Endodermal cell (in vitro differentiated cells): Measurements from ENCODE around the gene CLEC11A. TPM values are rescaled to one million over a fixed set of nuclear protein-coding genes. Genes with fewer than 3 reads are reported as not detected.
"Not testable (repeated sequence)": the region's sequence is repeated elsewhere in the genome, so short reads cannot be mapped to it uniquely, and the experiment has no call there.

ENCODE experiments used
- DNase-seq: peaks from one replicate; pipeline ENCODE4 v3.0.0-alpha.2; 2017
- H3K27ac ChIP-seq: 2 replicates; pipeline ENCODE4 v1.5.1; 2013; ENCODE audit warnings: mild to moderate bottlenecking, low read depth, low read length, moderate library complexity
- H3K27me3 ChIP-seq: 2 replicates; pipeline ENCODE4 v1.6.1; 2013; ENCODE audit warnings: mild to moderate bottlenecking, low read length, moderate library complexity; ENCODE audit not compliant: insufficient read depth, control insufficient read depth, poor library complexity, severe bottlenecking
- H3K36me3 ChIP-seq: 2 replicates; pipeline ENCODE4 v1.7.0; 2013; ENCODE audit warnings: mild to moderate bottlenecking, low read length, moderate library complexity; ENCODE audit not compliant: control insufficient read depth, insufficient read depth
- H3K4me1 ChIP-seq: one replicate; pipeline ENCODE4 v1.7.0; 2013; ENCODE audit warnings: low read length; ENCODE audit not compliant: control insufficient read depth, insufficient read depth
- H3K4me3 ChIP-seq: 2 replicates; pipeline ENCODE4 v1.5.1; 2013; ENCODE audit warnings: mild to moderate bottlenecking, low read length, moderate library complexity
- H3K9ac ChIP-seq: 2 replicates; pipeline ENCODE4 v1.6.1; 2013; ENCODE audit warnings: mild to moderate bottlenecking, low read length, moderate library complexity; ENCODE audit not compliant: poor library complexity, severe bottlenecking; ENCODE audit errors: extremely low read depth
- H3K9me3 ChIP-seq: 2 replicates; pipeline ENCODE4 v1.6.1; 2013; ENCODE audit warnings: mild to moderate bottlenecking, low read length, moderate library complexity; ENCODE audit not compliant: control insufficient read depth
- H3K27ac Mint-ChIP-seq: 2 replicates; pipeline ENCODE4 v1.8.0; 2020; ENCODE audit warnings: mixed read lengths
- H3K27me3 Mint-ChIP-seq: 2 replicates; pipeline ENCODE4 v1.8.0; 2021; ENCODE audit warnings: mild to moderate bottlenecking, mixed read lengths; ENCODE audit not compliant: insufficient read depth
- H3K36me3 Mint-ChIP-seq: 2 replicates; pipeline ENCODE4 v1.8.0; 2020; ENCODE audit warnings: low read depth, mixed read lengths
- H3K4me1 Mint-ChIP-seq: 2 replicates; pipeline ENCODE4 v1.8.0; 2020; ENCODE audit warnings: mixed read lengths
- H3K4me3 Mint-ChIP-seq: 2 replicates; pipeline ENCODE4 v1.8.0; 2020; ENCODE audit warnings: mild to moderate bottlenecking, moderate library complexity, mixed read lengths
- H3K9me3 Mint-ChIP-seq: 2 replicates; pipeline ENCODE4 v1.8.0; 2020; ENCODE audit warnings: mild to moderate bottlenecking, mixed read lengths
- WGBS, 2 experiments: methylation state at CpG; one replicate each; pipeline versions ENCODE4 v1.1.5 to v1.1.7; 2013; ENCODE audit warnings: missing lambda C conversion rate in 2 of 2, mixed read lengths in 1 of 2; ENCODE audit not compliant: insufficient coverage in 1 of 2, insufficient read length in 1 of 2; 5-methylcytosine and 5-hydroxymethylcytosine counted together
- total RNA-seq, 2 donors: library from RNA; stranded (reverse); fragmentation: NEBNext Ultra II Directional in 1 of 2; extraction: Animal tissue kit (Norgen Biotek cat#: 25700) in 1 of 2; gene quantifications; 2 replicates in 1 of 2; 3 replicates in 1 of 2; pipeline ENCODE4 v1.2.1, GENCODE V29; 2021

The CLEC11A gene
- total RNA-seq, 2 donors from 2014 or later = 4.0 to 6.2 TPM

DNA sequence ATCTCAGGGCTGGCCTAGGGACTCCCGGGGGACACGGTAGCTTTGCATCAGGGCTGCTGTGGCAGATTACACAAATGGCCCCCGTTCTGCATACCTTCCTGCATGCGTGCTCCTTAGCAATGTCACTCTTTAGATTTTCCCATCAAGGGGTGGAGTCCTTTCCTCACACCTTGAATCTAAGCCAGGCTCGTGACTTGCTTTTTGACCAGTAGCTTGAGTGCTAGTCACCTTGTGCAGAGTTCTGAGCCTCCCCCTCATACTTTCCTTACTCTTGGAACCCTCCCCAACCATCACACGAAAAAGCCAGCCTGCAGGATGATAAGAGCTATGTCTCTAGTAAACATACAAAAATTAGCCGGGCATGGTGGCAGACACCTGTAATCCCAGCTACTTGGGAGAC is 50.3 kb downstream of the CLEC11A start:
- not testable (repeated sequence) for H3K9ac ChIP-seq, H3K9me3 ChIP-seq, H3K4me1 Mint-ChIP-seq, H3K36me3 ChIP-seq, H3K36me3 Mint-ChIP-seq, H3K4me1 ChIP-seq, H3K27ac Mint-ChIP-seq, H3K4me3 ChIP-seq, DNase-seq, H3K4me3 Mint-ChIP-seq, H3K9me3 Mint-ChIP-seq, H3K27ac ChIP-seq
- H3K27me3 ChIP-seq = peaks cover 15% of the 10 kb centered on the region
- 40 to 82% methylated on average over 1 to 7 of the region's 7 CpGs for WGBS, 2 experiments
- peaks cover 62% of the 10 kb centered on the region for H3K27me3 Mint-ChIP-seq

Other genes starting within 250 kb of the CLEC11A start
- 100 to 1,000 TPM; 119 to 123 TPM for gene EMC10, start 246.9 kb upstream of the CLEC11A start, total RNA-seq
- 1 to 10 TPM; 8.3 to 9.5 TPM for gene GARIN5A, start 246.5 kb upstream of the CLEC11A start, total RNA-seq
- gene JOSD2, start 212.2 kb upstream of the CLEC11A start, total RNA-seq = 10 to 100 TPM; 12.1 to 13.7 TPM
- gene ASPDH, start 209.5 kb upstream of the CLEC11A start, total RNA-seq = not detected
- 1 to 10 TPM; 2.3 to 7.0 TPM for gene LRRC4B, start 154.9 kb upstream of the CLEC11A start, total RNA-seq
- 1 to 10 TPM; 1.7 to 1.9 TPM for gene SYT3, start 83.5 kb upstream of the CLEC11A start, total RNA-seq
- 10 to 100 TPM; 11.3 to 26.8 TPM for gene C19orf81, start 73.9 kb upstream of the CLEC11A start, total RNA-seq
- gene SHANK1, start 3.6 kb upstream of the CLEC11A start, total RNA-seq = 1 to 10 TPM; 1.6 to 1.9 TPM
- not detected for gene GPR32, start 47.1 kb downstream of the CLEC11A start, total RNA-seq
- gene ACP4, start 67.1 kb downstream of the CLEC11A start, total RNA-seq = not detected
- under 1 TPM; 0.75 to 0.82 TPM for gene KLK1, start 100.4 kb downstream of the CLEC11A start, total RNA-seq
- gene KLK15, start 110.2 kb downstream of the CLEC11A start, total RNA-seq = not detected
- not detected for gene KLK3, start 131.6 kb downstream of the CLEC11A start, total RNA-seq
- under 1 TPM in 1 of 2 donors, not detected in 1; 0.35 TPM for gene KLK2, start 150.1 kb downstream of the CLEC11A start, total RNA-seq
- not detected for gene KLK4, start 188.0 kb downstream of the CLEC11A start, total RNA-seq
- not detected for gene KLK5, start 229.7 kb downstream of the CLEC11A start, total RNA-seq
- gene KLK6, start 246.2 kb downstream of the CLEC11A start, total RNA-seq = under 1 TPM; 0.86 to 0.93 TPM